ENCODE measurements around the gene RAB3GAP1.

RAB3GAP1 gene

GRCh38 chr2:135091681-135092080 lies 39.6 kb downstream of the RAB3GAP1 start:
- H3K4me1 ChIP-seq (ENCODE audit: insufficient read depth, low read length, severe bottlenecking): peaks cover 5% of the 10 kb centered on the region
- no peaks in the 10 kb centered on the region for H3K9me2 ChIP-seq (ENCODE audit: low read depth, low read length)
- H3K36me3 ChIP-seq (ENCODE audit: insufficient read depth, low read length): peaks cover 65% of the 10 kb centered on the region
- H3K9me3 ChIP-seq (ENCODE audit: low read length): peaks cover 4% of the 10 kb centered on the region; the same call in 1 of the 2 replicates
- H3F3A ChIP-seq (ENCODE audit: insufficient read depth, low read length): no peaks in the 10 kb centered on the region
- no peaks in the 10 kb centered on the region for H4K20me1 ChIP-seq (ENCODE audit: insufficient read depth, low read length)
- no peak overlapping the region for H3K4me3 ChIP-seq (ENCODE audit: low read depth, low read length, poor library complexity, severe bottlenecking)
- H3K9ac ChIP-seq (ENCODE audit: low read length): no peak overlapping the region
- TF ChIP-seq EZH2 (IDR thresholded peaks at IDR 0.05; ENCODE audit: borderline replicate concordance, low read length): no peak
- TF ChIP-seq CTCF (IDR thresholded peaks at IDR 0.05; ENCODE audit: low read length): no peak
- H3K79me2 ChIP-seq (ENCODE audit: insufficient read depth, low read length): peaks cover 24% of the 10 kb centered on the region; the same call in 1 of the 2 replicates
- no peak overlapping the region for H3K27ac ChIP-seq (ENCODE audit: low read depth, low read length, poor library complexity, severe bottlenecking)
- H3K4me2 ChIP-seq (ENCODE audit: low read length): no peak overlapping the region
- H2AFZ ChIP-seq (ENCODE audit: low read length): no peak overlapping the region
- no peaks in the 10 kb centered on the region for H3K27me3 ChIP-seq (ENCODE audit: insufficient read depth, low read length)

- no peak for TF ChIP-seq EZH2 (IDR thresholded peaks at IDR 0.05; ENCODE audit: borderline replicate concordance, low read length)
- no peak for TF ChIP-seq CTCF (IDR thresholded peaks at IDR 0.05; ENCODE audit: low read length)
- peaks cover 5% of the 10 kb centered on the region for H3K4me1 ChIP-seq (ENCODE audit: insufficient read depth, low read length, severe bottlenecking)
- H3K9ac ChIP-seq (ENCODE audit: low read length): no peak overlapping the region
- H3K79me2 ChIP-seq (ENCODE audit: insufficient read depth, low read length): peaks cover 10% of the 10 kb centered on the region; the same call in 1 of the 2 replicates
- peaks cover 70% of the 10 kb centered on the region for H3K36me3 ChIP-seq (ENCODE audit: insufficient read depth, low read length)
- no peak overlapping the region for H3K4me2 ChIP-seq (ENCODE audit: low read length)
- no peaks in the 10 kb centered on the region for H3F3A ChIP-seq (ENCODE audit: insufficient read depth, low read length)
- H3K27me3 ChIP-seq (ENCODE audit: insufficient read depth, low read length): no peaks in the 10 kb centered on the region
- H3K4me3 ChIP-seq (ENCODE audit: low read depth, low read length, poor library complexity, severe bottlenecking): no peak overlapping the region
- no peak overlapping the region for H2AFZ ChIP-seq (ENCODE audit: low read length)
- no peaks in the 10 kb centered on the region for H4K20me1 ChIP-seq (ENCODE audit: insufficient read depth, low read length)
- H3K27ac ChIP-seq (ENCODE audit: low read depth, low read length, poor library complexity, severe bottlenecking): no peak overlapping the region
- no peaks in the 10 kb centered on the region for H3K9me3 ChIP-seq (ENCODE audit: low read length)
- no peaks in the 10 kb centered on the region for H3K9me2 ChIP-seq (ENCODE audit: low read depth, low read length)
Observed at GRCh38 chr2:135093193-135093592, 41.1 kb downstream of the RAB3GAP1 start.

GRCh38 chr2:135093670-135094330 lies 41.7 kb downstream of the RAB3GAP1 start:
- H3K4me2 ChIP-seq (ENCODE audit: low read length): no peak overlapping the region
- no peak overlapping the region for H3K4me3 ChIP-seq (ENCODE audit: low read depth, low read length, poor library complexity, severe bottlenecking)
- no peaks in the 10 kb centered on the region for H3K9me2 ChIP-seq (ENCODE audit: low read depth, low read length)
- peaks cover 9% of the 10 kb centered on the region; the same call in 1 of the 2 replicates for H3K79me2 ChIP-seq (ENCODE audit: insufficient read depth, low read length)
- H3K27ac ChIP-seq (ENCODE audit: low read depth, low read length, poor library complexity, severe bottlenecking): no peak overlapping the region
- no peaks in the 10 kb centered on the region for H4K20me1 ChIP-seq (ENCODE audit: insufficient read depth, low read length)
- peaks cover 70% of the 10 kb centered on the region for H3K36me3 ChIP-seq (ENCODE audit: insufficient read depth, low read length)
- H3K9me3 ChIP-seq (ENCODE audit: low read length): no peaks in the 10 kb centered on the region
- no peak overlapping the region for H3K9ac ChIP-seq (ENCODE audit: low read length)
- H2AFZ ChIP-seq (ENCODE audit: low read length): no peak overlapping the region
- no peak for TF ChIP-seq CTCF (IDR thresholded peaks at IDR 0.05; ENCODE audit: low read length)
- TF ChIP-seq EZH2 (IDR thresholded peaks at IDR 0.05; ENCODE audit: borderline replicate concordance, low read length): no peak
- peaks cover 5% of the 10 kb centered on the region for H3K4me1 ChIP-seq (ENCODE audit: insufficient read depth, low read length, severe bottlenecking)
- H3F3A ChIP-seq (ENCODE audit: insufficient read depth, low read length): no peaks in the 10 kb centered on the region
- no peaks in the 10 kb centered on the region for H3K27me3 ChIP-seq (ENCODE audit: insufficient read depth, low read length)

All from OCI-LY1 (cell line).